ENCODE results near the gene ZRANB1. TPM values are rescaled to one million over a fixed set of nuclear protein-coding genes. Genes with fewer than 3 reads are reported as not detected.

ZRANB1 gene
- total and polyA plus RNA-seq, 2 of the 13 experiments (the other 11 are each of a cell fraction or from before 2014, with no cell fraction given): 10.3 to 19.6 TPM

- no TSS peak for BruUV-seq (replicated peaks)
- in situ Hi-C loops (cut with HindIII; ENCODE audit: extremely low pct_ligation_motif_present, low pct_unique_long_range_greater_than_20kb): no loop called here
- Histone ChIP-seq H3K4me1 (ENCODE audit: insufficient read depth, low read length) (peaks cover 29% of the 10 kb centered on the region), H3K27ac (ENCODE audit: extremely low read length, insufficient read depth, low read length) (no peak overlapping the region), H3K27me3 (ENCODE audit: control insufficient read depth in 1 of 2, insufficient read depth in 2 of 2, low read length in 2 of 2) (0 out of 5 replicates have a peak, but pooled peaks cover 0 to 3% of the 10 kb centered on the region in 2 experiments), H3K9ac (ENCODE audit: insufficient read depth, low read depth, low read length) (no peak overlapping the region), H3K79me2 (ENCODE audit: insufficient read depth, low read length) (no peaks in the 10 kb centered on the region), H2AFZ (ENCODE audit: low read length) (no peak overlapping the region), H3K36me3 (replicated peaks in 1 of 2; ENCODE audit: control insufficient read depth in 1 of 2, insufficient read depth in 2 of 2, low read length in 2 of 2) (no peaks in the 10 kb centered on the region), H3K4me2 (ENCODE audit: low read depth, low read length) (no peak overlapping the region), H3K4me3 (replicated peaks in 1 of 3; ENCODE audit: insufficient read depth in 1 of 3, low read depth in 2 of 3, low read length in 3 of 3) (no peak overlapping the region), H4K20me1 (ENCODE audit: insufficient read depth, low read length) (no peaks in the 10 kb centered on the region), H3K9me3 (ENCODE audit: low read length) (no peaks in the 10 kb centered on the region)
- DNase-seq (ENCODE audit: low spot score) (no peak), ATAC-seq (no peak; the same call in 1 of the 3 replicates), FAIRE-seq (no peak)
- 85% methylated on average over 11 of the region's 11 CpGs for WGBS (ENCODE audit: low lambda C conversion rate)
- TF ChIP-seq ETS1 (CRISPR knock-in tag; IDR thresholded peaks at IDR 0.05) (no peak), CHD4 (IDR thresholded peaks at IDR 0.05; ENCODE audit: borderline replicate concordance, low read length) (no peak), ZNF383 (CRISPR knock-in tag; IDR thresholded peaks at IDR 0.05; ENCODE audit: borderline replicate concordance) (no peak), FOXC1 (CRISPR knock-in tag; IDR thresholded peaks at IDR 0.05; ENCODE audit: borderline replicate concordance) (no peak), TBP (CRISPR knock-in tag; IDR thresholded peaks at IDR 0.05) (no peak), TAF1 (CRISPR knock-in tag; IDR thresholded peaks at IDR 0.05) (no peak), PLRG1 (conservative IDR thresholded peaks at IDR 0.05) (no peak), NFKBIZ (CRISPR knock-in tag; IDR thresholded peaks at IDR 0.05) (no peak), ZBTB40 (IDR thresholded peaks at IDR 0.05) (no peak), ZBTB40 (CRISPR knock-in tag; IDR thresholded peaks at IDR 0.05) (no peak), KLF12 (CRISPR knock-in tag; IDR thresholded peaks at IDR 0.05; ENCODE audit: borderline replicate concordance) (no peak), MTERF4 (CRISPR knock-in tag; IDR thresholded peaks at IDR 0.05) (no peak), ZFY (CRISPR knock-in tag; IDR thresholded peaks at IDR 0.05) (no peak)
- POLR2A ChIA-PET: no interaction called here
- CTCF ChIA-PET (ENCODE audit: low intra/inter-chr PET ratio, low total read pairs): no interaction called here
- intact Hi-C loops (cut with micrococcal nuclease; ENCODE audit: unreplicated experiment): no loop called here
Observed at GRCh38 chr10:124899151-124899550, 42.8 kb upstream of the ZRANB1 start.

Measured in HepG2 (cell line).